MM.1S (cell line): ENCODE data around the gene OR10H2.

Experiments used
- EZH2 ChIP-seq: fragments of 300-600 bp; sonication (generic); optimal IDR thresholded peaks from 2 replicates; pipeline ENCODE3; 2017; ENCODE audit warnings: low read depth, mild to moderate bottlenecking, antibody characterized with exemption, low read length, mixed read lengths
- TF ChIP-seq, protein P1 (sequence below): fragments of 300-600 bp; sonication (generic); IDR thresholded peaks from 2 replicates; pipeline ENCODE4 v1.5.1; 2016; ENCODE audit warnings: antibody characterized with exemption, low read length, mixed read lengths

DNA sequence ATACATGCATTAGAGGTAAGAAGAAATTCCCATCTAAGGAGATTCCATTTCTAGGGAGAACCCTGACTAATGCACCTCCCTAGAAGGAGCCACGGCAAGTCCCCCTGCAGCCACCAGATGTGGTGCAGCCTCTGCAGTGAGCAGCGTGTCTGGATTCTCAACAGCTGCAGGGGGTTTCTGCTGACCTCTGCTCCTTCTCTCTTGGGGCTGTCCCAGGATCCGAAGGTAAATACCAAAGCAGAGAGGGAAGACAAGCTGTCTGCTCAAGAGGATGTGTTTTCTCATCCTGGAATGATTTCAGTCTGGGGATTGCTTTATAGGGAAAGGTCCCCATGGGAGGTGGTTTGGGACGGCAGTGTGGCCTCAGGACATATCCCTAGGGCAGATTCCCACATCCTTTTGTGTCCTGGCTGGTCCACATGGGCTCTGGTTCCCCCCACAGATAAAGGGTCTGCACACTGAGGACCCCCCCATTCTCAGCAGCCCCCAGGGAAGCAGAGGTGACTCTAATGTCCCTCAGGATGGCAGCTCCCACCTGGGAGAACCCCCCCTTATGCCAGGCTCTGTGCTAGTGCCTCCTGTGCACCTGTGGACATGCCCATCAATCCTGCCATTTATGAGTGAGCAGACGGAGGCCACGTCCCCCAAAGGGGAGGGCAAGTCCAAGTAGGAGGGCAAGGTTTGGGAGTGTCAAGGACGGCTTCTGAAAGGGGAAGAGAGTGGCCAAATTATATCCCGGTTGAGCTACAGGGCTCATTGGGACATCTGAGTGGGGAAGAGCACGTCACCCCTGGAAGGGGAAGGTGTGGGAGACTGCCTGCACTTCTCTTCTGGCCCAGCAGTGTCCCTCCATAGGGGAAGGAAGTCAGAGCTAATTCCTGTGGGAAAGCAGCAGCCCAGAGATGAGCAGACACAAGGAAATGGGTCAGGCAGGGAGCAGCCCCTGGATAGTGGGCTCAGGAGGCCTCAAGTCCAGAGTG is 49.5 kb downstream of the OR10H2 start:
- TF ChIP-seq EZH2, result no peak
- TF ChIP-seq, protein P1, sequence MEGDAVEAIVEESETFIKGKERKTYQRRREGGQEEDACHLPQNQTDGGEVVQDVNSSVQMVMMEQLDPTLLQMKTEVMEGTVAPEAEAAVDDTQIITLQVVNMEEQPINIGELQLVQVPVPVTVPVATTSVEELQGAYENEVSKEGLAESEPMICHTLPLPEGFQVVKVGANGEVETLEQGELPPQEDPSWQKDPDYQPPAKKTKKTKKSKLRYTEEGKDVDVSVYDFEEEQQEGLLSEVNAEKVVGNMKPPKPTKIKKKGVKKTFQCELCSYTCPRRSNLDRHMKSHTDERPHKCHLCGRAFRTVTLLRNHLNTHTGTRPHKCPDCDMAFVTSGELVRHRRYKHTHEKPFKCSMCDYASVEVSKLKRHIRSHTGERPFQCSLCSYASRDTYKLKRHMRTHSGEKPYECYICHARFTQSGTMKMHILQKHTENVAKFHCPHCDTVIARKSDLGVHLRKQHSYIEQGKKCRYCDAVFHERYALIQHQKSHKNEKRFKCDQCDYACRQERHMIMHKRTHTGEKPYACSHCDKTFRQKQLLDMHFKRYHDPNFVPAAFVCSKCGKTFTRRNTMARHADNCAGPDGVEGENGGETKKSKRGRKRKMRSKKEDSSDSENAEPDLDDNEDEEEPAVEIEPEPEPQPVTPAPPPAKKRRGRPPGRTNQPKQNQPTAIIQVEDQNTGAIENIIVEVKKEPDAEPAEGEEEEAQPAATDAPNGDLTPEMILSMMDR, result no peak
